Kasumi-1 (cell line): Measurements from ENCODE around the gene STRA6.

Experiments used
- DNase-seq, 2 experiments: peaks; one replicate each; lab custom pipeline; 2025; lab: John Stamatoyannopoulos, UW

The STRA6 gene

DNA sequence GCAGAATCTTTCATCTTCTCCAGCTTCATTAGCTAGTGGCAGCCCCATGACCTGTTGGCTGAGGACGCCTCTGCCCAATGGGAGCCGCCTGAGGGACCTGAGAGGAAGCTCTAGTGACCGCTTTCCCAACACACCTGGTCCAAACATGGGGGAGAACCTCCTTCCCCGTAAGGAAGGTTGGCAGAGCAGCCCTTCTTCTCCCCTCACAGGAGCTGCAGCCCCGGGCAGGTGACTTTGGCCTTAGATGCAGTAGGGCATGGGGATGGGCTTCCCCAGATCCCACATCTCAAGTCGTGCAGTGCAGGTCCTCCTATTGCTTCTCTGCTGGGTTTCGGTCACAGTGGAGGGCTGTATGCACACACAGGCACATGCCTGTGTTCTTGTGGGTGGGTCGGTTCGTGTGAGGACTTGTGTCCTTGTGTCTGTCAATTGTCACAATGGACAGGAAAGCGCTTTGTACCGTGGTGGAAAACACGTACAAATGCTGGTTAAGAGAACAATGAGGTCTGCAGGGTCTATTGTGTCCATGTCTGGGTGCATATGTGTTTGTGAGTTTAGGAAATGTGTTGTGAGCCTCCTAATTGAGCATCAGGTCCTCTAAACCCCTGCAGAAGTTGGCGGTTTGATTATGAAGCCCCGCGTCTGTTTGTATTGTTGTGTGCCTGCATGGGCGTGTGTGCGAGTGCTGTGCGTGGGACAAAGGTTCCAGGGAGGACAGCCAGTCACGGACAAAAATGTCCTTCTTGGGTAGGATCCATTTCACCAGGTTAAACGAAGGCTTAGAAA, 70.8 kb downstream of the STRA6 start:
- DNase-seq: no peak

DNA sequence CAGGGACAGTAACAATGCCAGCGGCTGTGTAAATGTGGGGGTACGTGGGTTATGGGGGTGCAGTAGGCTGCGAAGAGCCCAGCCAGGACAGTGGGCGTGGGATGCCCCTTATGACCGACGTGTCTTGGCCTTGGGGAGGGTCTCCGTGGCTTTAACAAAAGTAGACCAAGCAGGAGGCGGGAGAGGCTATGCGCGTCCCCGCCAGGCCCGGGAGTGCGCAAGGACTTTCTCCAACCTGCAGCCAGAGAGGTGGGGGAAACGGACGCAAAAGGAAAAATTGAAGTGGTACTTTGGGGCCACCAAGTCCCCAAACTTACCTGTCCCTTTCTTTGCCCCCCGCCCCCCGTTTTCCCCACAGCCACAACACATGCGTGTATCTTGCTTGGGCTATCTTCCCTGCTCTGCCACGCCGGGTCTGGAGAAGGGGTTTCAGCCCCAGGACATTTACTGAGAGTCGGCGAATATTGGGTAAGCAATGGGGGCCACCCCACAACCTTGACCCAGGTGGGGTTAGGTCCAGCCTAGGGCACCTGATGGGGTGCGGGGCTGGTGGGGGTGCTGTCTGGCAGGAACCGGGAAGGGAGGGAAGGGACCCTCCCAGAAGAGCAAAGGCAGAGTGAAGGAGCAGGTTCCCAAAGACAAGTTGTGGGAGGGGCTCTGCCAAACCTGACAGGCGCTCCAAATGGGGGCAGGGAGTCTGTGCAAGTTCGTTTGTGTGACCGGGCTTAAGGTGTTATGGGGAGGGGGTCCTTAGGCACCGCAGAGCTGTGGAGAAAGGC, 71.5 kb downstream of the STRA6 start:
- no peak for DNase-seq

DNA sequence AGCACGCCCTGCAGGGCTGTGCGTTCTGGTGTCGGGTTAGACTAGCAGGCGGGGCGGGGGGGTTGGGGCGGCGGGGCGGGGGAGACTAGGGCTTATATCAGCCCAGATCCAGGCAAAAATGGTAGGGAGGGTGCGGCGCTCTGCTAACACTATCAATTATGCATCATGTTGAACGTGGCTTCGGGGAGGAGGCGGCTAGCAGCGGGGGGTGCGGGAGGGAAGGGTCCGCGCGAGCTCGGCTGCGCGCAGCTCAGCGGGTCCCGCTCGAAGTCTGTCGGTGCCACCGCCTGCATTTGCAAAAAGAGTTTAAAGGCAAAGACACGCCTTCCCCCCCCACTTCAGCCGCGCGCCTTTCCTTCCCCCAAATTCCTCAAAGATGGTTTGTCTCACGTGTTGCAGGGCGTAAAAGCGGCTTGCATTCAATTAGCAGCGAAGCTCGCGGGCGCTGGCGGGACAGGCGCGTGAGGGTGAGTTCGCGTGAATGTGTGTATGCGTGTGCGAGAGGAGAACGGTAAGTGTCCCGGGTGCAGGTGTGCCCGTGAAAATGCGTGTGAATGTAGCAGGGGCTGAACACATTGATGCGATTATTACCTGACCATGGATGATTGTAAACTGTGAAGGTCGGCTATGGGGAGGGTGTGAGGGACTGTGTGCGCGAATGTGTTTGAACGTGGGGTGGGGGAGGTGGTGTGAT, 72.3 kb downstream of the STRA6 start, which contains the start of gene ISLR2:
Gene ISLR2, plus strand, starts transcription at position 432 of the 694 bp plus-strand sequence. CDS start 2,169 bp downstream, outside the sequence.
- no peak for DNase-seq

DNA sequence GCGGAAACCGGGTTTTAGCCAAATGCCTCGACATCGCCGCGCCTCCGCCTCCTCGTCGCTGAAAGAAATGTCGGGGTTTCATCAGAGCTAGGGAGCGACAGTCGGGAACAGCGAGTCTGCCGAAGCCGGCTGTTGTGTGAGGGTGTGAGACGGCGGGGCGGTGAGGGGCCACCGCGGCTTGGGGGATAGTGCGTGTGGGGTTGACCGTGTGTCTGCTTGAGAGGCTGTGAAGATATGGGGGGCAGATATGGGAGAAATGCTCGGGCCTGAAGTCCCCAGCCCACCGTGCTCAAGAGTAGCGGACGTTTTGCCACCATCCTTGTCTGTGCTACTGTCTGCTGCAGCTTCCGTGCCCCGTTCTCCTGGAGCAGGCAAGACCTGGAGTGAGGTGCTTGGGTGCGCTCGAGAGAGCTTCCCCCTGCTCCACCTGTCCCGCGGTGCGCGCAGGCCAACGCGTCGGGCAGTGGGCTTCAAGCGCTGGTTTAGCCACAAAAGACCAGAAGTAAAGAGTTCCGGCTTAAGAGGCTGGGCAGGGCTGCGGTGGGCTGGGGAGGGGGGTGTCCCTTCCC, 72.9 kb downstream of the STRA6 start:
- no peak for DNase-seq
